ENCODE measurements around the gene EFCAB8. TPM values are rescaled to one million over a fixed set of nuclear protein-coding genes. Genes with fewer than 3 reads are reported as not detected.

Gene EFCAB8
- total and polyA plus RNA-seq, 2 experiments from 2014 or later = 0.53 TPM; not detected in 1

- no peaks in the 10 kb centered on the region for H3K27me3 ChIP-seq
- no peak overlapping the region for H3K4me3 ChIP-seq
- no peak overlapping the region for H2AFZ ChIP-seq
- H3K79me2 ChIP-seq = peaks cover 85% of the 10 kb centered on the region
- WGBS (ENCODE audit: low lambda C conversion rate, missing lambda C conversion rate) = 99% methylated on average over 17 of the region's 17 CpGs
- no peak overlapping the region for H3K27ac ChIP-seq
- DNase-seq (ENCODE audit: low spot score) = no peak
- H3K36me3 ChIP-seq (replicated peaks; ENCODE audit: insufficient read depth, low read depth) = no peaks in the 10 kb centered on the region
- no peak for TF ChIP-seq EZH2phosphoT487 (IDR thresholded peaks at IDR 0.05; ENCODE audit: low read depth, severe bottlenecking, unreplicated experiment)
- TF ChIP-seq EZH2 (IDR thresholded peaks at IDR 0.05; ENCODE audit: borderline replicate concordance) = no peak
- TF ChIP-seq, protein P1, sequence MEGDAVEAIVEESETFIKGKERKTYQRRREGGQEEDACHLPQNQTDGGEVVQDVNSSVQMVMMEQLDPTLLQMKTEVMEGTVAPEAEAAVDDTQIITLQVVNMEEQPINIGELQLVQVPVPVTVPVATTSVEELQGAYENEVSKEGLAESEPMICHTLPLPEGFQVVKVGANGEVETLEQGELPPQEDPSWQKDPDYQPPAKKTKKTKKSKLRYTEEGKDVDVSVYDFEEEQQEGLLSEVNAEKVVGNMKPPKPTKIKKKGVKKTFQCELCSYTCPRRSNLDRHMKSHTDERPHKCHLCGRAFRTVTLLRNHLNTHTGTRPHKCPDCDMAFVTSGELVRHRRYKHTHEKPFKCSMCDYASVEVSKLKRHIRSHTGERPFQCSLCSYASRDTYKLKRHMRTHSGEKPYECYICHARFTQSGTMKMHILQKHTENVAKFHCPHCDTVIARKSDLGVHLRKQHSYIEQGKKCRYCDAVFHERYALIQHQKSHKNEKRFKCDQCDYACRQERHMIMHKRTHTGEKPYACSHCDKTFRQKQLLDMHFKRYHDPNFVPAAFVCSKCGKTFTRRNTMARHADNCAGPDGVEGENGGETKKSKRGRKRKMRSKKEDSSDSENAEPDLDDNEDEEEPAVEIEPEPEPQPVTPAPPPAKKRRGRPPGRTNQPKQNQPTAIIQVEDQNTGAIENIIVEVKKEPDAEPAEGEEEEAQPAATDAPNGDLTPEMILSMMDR (IDR thresholded peaks at IDR 0.05; ENCODE audit: poor library complexity) = no peak
- no peaks in the 10 kb centered on the region for H3K4me1 ChIP-seq (ENCODE audit: insufficient read depth)
- H3K9me2 ChIP-seq (replicated peaks; ENCODE audit: insufficient read depth) = no peaks in the 10 kb centered on the region
- H4K20me1 ChIP-seq (ENCODE audit: insufficient read depth, poor library complexity, severe bottlenecking) = peaks cover 26% of the 10 kb centered on the region
- no peaks in the 10 kb centered on the region for H3K9me3 ChIP-seq (ENCODE audit: low read depth)
- no peak overlapping the region for H3K4me2 ChIP-seq
Measured at GRCh38 chr20:32839227-32839981, 19.3 kb upstream of the EFCAB8 start.

DNA sequence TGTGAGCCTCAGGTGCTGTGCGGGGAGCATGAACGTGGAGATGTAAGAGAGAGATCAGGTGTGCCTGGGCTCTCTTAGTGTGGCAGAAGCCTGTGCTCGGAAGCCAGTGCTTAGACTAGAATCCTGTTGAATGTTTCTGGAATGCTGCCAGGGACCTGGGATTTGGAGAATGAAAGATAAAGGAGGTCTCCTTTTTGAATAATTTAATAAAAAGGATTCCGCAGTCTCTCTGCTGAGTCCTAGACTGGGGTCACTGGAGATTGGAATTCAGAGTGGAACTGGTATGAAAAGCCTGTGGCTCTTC is 18.8 kb upstream of the EFCAB8 start:
- 94% methylated on average over 4 of the region's 4 CpGs for WGBS (ENCODE audit: low lambda C conversion rate, missing lambda C conversion rate)

DNA sequence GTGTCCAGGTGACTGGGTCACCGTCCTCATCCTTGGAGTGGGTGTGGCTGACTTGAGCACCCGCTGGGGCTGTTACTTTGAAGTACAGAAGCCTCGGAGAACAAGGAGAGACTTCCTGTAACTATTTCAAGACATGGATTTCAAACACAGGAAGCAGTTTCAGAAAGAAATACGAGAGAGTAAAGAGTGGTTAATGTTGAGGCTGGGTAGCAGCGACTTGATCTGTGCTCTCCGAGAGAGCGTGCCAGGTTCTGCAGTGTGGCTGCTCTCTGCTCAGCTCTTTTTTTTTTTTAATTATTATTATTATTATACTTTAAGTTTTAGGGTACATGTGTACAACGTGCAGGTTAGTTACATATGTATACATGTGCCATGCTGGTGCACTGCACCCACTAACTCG is 17.5 kb upstream of the EFCAB8 start:
- H4K20me1 ChIP-seq (ENCODE audit: insufficient read depth, poor library complexity, severe bottlenecking) = peaks cover 29% of the 10 kb centered on the region
- no peaks in the 10 kb centered on the region for H3K36me3 ChIP-seq (replicated peaks; ENCODE audit: insufficient read depth, low read depth)
- no peaks in the 10 kb centered on the region for H3K9me3 ChIP-seq (ENCODE audit: low read depth)
- H3K4me3 ChIP-seq = no peak overlapping the region
- no peak overlapping the region for H2AFZ ChIP-seq
- H3K27ac ChIP-seq = no peak overlapping the region
- H3K4me1 ChIP-seq (ENCODE audit: insufficient read depth) = peaks cover 6% of the 10 kb centered on the region
- H3K4me2 ChIP-seq = no peak overlapping the region
- no peaks in the 10 kb centered on the region for H3K27me3 ChIP-seq
- DNase-seq (ENCODE audit: low spot score) = no peak
- 96% methylated on average over 9 of the region's 9 CpGs for WGBS (ENCODE audit: low lambda C conversion rate, missing lambda C conversion rate)
- TF ChIP-seq EZH2 (IDR thresholded peaks at IDR 0.05; ENCODE audit: borderline replicate concordance) = no peak
- TF ChIP-seq, protein P1 (IDR thresholded peaks at IDR 0.05; ENCODE audit: poor library complexity) = no peak
- no peak for TF ChIP-seq EZH2phosphoT487 (IDR thresholded peaks at IDR 0.05; ENCODE audit: low read depth, severe bottlenecking, unreplicated experiment)
- no peaks in the 10 kb centered on the region for H3K9me2 ChIP-seq (replicated peaks; ENCODE audit: insufficient read depth)
- peaks cover 78% of the 10 kb centered on the region for H3K79me2 ChIP-seq

More for the DNA sequence above, 18.8 kb upstream of the EFCAB8 start:
- H3K9me2 ChIP-seq (replicated peaks; ENCODE audit: insufficient read depth) = no peaks in the 10 kb centered on the region
- H3K4me1 ChIP-seq (ENCODE audit: insufficient read depth) = no peaks in the 10 kb centered on the region
- no peaks in the 10 kb centered on the region for H3K36me3 ChIP-seq (replicated peaks; ENCODE audit: insufficient read depth, low read depth)
- no peak overlapping the region for H3K4me2 ChIP-seq
- no peaks in the 10 kb centered on the region for H3K27me3 ChIP-seq
- peaks cover 85% of the 10 kb centered on the region for H3K79me2 ChIP-seq
- peaks cover 31% of the 10 kb centered on the region for H4K20me1 ChIP-seq (ENCODE audit: insufficient read depth, poor library complexity, severe bottlenecking)
- no peak overlapping the region for H3K27ac ChIP-seq
- no peak overlapping the region for H3K4me3 ChIP-seq
- no peaks in the 10 kb centered on the region for H3K9me3 ChIP-seq (ENCODE audit: low read depth)
- no peak for DNase-seq (ENCODE audit: low spot score)
- TF ChIP-seq, protein P1 (IDR thresholded peaks at IDR 0.05; ENCODE audit: poor library complexity) = no peak
- no peak for TF ChIP-seq EZH2phosphoT487 (IDR thresholded peaks at IDR 0.05; ENCODE audit: low read depth, severe bottlenecking, unreplicated experiment)
- no peak for TF ChIP-seq EZH2 (IDR thresholded peaks at IDR 0.05; ENCODE audit: borderline replicate concordance)
- H2AFZ ChIP-seq = no peak overlapping the region
